Activated naive CD8-positive, alpha-beta T cell treated with anti-CD3 and anti-CD28 coated beads, Interleukin-2, amount 50 U/mL, for 16 hours (primary cell): ENCODE data around the gene SNW1.
A peak's percentile ranks its signal among the peaks of the same experiment; 100 is the strongest.
"Not testable (repeated sequence)": the region's sequence is repeated elsewhere in the genome, so short reads cannot be mapped to it uniquely, and the experiment has no call there.

Experiments
- DNase-seq: peaks from one replicate; pipeline ENCODE4 v3.0.0-alpha.2; 2020; ENCODE audit warnings: low read depth, low spot score

The SNW1 gene

GRCh38 chr14:77760381-77761204, at the start of gene SNW1:
Gene SNW1 (minus strand): TSS chr14:77761156. CDS start chr14:77761127, 29 bp downstream.
- peak; percentile 80 for DNase-seq

DNA sequence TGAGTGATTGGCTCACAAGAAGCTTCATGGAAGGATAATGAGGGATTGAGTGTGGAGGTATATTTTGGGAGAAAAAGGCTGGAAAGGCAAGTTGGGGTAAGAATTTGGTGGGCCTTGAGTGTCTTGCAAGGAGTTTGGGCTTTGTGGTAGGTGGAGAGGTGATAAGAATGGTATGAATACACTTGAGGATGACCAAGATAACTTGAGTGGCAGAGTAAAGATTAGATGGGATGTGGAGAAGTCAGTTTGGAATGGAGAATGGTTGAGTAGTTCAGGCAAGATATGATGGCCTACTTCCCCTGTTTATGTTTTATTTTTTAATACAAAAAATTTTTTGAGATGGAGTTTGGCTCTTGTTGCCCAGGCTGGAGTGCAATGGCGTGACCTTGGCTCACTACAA, 48.1 kb upstream of the SNW1 start:
- no peak for DNase-seq

GRCh38 chr14:77808250-77808649, 47.3 kb upstream of the SNW1 start:
- no peak for DNase-seq

DNA sequence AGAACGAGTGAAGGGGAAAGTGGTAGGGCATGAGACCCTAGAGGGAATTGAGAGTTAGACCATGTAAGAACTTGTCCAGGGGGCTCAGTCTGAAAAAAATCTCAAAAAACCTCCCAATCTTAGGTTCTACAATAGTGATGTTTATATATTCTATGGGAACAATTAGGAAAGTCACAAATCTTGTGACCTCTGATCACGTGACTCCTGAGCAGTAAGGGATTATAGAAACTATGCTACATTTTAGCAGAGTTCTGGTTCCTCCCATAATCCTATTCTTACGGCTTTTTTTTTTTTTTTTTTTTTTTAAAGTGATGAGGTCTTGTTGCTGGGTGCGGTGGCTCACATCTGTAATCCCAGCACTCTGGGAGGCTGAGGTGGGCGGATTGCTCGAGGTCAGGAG, 44.8 kb upstream of the SNW1 start:
- DNase-seq = no peak

DNA sequence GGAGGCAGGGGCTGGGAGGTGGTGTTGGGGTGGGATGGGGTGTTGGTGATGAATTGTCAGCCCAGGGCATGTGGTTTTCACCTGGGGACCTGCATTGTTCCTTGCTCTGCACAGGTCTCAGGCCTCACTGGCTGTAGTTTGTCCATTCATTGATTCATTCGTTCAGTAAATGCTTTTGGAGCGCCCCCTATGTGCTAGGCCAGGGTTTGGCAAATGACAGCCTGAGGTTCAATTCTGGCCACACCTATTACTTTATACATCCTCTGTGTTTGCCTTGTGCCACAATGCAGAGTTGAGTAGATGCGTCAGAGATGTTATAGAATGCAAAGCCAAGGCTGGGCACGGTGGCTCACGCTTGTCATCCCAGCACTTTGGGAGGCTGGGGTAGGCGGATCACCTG, 43.6 kb upstream of the SNW1 start:
- no peak for DNase-seq

- DNase-seq = no peak
These were observed 39.9 kb upstream of the SNW1 start for GRCh38 chr14:77800814-77801213.

DNA sequence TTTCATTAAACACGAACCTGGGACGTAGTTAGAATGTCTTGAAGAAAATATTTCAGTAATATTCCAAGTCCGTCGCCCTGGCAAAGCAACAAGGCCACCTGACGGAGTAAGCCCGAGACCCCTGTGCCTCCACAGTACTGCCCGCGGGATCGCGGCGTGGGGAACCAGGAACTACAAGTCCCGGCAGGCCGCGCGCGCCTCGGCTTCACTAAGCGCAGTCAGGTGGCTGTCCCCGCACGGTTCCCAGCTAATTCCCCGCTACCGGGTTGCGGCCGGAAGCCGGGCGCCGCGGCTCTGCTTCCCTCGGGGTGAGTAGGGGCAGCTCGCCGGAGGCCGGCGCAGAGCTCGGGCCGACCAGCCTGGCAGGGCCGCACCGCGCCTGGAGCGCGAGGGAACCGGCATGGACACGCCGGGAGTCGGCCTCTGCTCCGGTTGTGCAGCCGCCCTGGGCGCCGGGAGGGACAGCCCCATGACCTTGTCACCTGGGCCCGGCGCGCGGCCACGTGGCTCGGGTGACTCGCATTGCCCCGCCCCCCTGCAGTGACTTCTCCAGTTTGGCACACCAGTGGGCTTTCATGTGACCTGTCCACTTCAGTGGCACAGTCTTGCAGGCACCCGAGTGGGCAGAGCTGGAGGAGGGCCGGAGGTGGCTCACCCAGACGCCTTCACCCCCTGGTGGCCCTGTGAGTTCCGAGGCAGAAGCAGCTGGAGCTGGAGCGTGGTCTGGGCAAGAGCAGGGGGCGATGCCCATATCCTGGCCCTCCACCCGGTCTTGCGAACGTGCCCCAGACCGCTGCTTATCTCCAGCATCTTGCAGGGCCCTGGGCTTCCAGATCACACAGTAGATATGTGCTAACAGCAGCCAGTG, 39.1 kb upstream of the SNW1 start, which contains the start of gene ADCK1:
Gene ADCK1 (plus strand): TSS at position 247 of the 868 bp plus-strand sequence. CDS start 18,870 bp downstream, outside the sequence.
- peak; percentile 61 for DNase-seq

DNA sequence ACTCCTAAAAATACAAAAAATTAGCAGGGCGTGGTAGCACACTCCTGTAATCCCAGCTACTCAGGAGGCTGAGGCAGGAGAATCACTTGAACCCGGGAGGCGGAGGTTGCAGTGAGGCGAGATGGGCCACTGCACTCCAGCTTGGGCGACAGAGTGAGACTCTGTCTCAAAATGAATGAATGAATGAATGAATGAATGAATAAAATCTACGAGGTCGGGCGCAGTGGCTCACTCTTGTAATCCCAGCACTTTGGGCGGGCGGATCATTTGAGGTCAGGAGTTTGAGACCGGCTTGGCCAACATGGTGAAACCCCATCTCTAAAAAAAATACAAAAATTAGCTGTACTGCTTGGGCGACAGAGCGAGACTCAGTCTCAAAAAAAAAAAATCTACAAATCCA, 38.5 kb upstream of the SNW1 start:
- not testable (repeated sequence) for DNase-seq

DNA sequence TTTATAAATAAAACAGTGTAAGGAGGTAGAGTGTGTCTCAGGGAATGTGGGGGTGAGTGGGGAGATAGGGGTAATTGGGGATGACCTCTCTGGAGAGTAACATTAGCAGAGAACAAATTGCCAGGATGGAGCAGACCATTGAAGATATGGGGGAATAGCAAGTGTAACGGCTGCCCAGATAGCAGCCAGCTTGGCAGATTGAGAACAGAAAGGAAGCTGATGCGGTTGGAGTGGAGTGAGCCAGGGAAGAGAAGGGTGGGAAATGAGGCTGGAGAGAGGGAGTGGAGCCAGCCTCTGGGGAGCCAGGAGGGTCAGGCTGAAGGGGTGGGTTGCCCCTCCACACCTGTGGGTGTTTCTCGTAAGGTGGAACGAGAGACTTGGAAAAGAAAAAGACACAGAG, 33.4 kb upstream of the SNW1 start:
- DNase-seq = no peak

- DNase-seq = not testable (repeated sequence)
These were observed 32.3 kb upstream of the SNW1 start for GRCh38 chr14:77793255-77793654.

- no peak for DNase-seq
These were observed 30.3 kb upstream of the SNW1 start for GRCh38 chr14:77791225-77791600.

DNA sequence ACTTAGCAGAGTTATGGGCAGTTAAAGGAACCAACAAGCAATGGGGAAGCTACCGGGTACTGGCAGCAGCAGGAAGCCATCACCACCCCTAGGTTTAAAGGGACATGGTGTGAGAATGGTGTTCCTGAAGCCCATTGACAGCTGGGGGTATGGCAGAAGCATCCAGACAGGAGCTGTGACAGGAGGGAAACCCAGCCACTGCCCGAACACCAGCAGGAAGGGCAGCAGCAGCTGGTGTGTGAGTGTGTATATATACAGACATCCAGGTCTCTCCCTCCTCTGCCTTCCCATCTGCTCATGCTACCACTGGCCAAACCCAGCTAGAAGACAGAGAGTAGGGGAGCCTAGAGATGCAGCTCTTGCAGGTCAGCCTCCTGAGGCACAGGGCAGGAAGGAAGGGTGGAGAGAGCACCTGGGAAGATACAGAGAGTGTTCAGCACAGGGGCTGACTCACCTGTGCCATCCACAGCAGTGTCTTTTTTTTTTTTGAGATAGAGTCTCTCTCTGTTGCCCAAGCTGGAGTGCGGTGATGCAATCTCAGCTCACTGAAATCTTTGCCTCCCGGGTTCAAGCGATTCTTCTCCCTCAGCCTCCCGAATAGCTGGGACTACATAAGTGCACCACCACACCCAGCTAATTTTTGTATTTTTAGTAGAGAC, 29.7 kb upstream of the SNW1 start:
- DNase-seq = no peak

GRCh38 chr14:77786148-77786547, 25.2 kb upstream of the SNW1 start:
- no peak for DNase-seq

DNA sequence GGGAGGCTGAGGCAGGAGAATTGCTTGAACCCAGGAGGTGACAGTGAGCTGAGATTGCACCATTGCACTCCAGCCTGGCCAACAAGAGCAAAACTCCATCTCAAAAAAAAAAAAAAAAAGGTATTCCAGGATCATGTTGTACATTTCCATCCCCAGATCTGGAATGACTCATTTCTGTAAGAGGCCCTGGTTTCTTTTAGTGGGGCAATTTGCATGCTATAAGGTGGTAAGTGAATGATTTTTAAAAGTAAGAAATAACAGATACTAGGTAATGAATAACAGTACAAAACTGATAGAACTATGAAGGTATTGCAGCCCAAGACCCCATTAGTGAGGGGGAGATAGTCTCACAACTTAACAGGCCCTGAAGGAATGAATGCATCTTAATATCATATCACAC, 21.2 kb upstream of the SNW1 start:
- DNase-seq = no peak

- DNase-seq = not testable (repeated sequence)
These were observed 13.0 kb upstream of the SNW1 start for GRCh38 chr14:77773966-77774365.

DNA sequence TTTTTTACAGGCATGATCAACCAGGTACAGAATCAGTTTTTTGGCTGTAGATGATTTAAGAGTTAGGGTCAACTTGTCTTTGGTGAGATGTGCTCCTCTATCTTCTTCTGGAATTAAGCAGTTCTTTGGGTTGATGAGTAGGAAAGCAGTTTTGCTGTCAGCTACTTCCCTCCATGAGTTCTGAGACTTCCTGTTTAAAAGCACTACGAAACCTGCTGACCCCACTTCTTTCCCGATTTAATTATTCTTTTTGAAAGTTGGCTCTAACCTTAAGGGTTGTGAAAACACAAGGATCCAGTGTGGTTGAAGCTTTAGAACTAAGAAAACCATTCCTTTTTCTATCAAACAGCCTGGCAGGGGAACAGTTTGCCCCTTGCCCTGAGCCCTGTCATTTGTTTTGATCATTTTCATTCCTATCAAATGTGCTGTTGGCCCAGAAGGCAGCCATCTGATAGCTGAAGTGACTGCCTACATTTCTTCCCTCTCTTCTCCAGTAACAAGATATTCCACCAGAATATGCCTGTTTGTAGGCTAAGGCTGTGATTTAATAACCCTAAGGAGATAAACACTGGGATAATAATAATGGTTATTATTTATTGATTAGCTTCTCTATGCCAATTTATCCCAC, 7.6 kb upstream of the SNW1 start:
- DNase-seq = not testable (repeated sequence)

- no peak for DNase-seq
These were observed 3.0 kb upstream of the SNW1 start for GRCh38 chr14:77763978-77764377.

DNA sequence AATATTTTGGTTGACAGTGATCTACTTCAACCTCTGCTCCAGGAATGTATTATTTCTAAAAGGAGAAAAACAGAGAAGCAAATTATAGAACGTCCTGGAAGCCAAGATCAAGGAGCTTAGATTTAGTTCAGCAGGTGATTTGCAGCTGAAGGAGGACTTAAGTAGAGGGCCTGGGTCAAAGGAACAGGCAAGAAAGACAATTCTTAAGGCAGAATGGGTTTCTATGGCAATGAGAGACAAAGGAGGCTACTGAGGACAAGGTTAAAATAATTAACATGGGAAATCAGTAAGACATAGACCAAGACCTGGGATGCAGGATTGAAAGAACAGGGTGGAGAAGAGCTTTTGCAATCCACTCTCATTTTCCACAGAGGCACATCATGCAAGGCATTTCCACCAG, 2.4 kb upstream of the SNW1 start:
- no peak for DNase-seq

GRCh38 chr14:77761205-77761931, 412 bp upstream of the SNW1 start:
- no peak for DNase-seq

DNA sequence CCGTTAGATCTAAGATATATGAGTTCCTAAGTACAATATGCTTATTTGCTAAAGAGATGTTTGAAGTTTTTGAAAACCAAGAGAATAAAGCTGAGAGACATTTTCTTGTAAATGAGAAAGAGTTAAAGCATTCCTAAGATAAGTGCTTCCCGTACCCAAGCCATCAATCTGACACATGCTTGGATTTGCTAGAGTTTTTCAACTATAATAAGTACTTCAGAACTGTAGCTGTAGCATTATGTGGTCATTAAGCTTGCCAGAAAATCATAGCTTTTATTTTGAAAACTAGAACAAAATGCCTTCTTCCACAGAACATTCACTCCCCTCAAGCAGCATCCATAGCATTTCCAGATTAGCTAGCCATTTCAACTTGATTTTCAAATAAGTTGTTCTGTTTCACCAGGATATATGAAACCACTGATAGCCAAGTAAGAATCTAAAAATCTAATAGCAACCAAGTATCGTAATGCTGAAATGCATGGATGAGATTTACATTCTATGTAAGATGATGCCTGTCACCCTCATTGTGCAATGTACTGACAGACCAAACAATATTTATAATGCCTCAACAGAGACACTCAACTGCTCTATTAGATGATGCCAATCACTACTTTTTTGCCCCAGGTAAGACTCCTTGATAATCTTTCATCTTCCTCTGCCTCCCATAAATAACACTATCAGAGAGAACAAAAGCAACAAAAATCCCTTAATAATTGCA, 8.0 kb downstream of the SNW1 start:
- DNase-seq = no peak
